B cell (primary cell): ENCODE measurements around the gene ASIC3. TPM values are rescaled to one million over a fixed set of nuclear protein-coding genes. Genes with fewer than 3 reads are reported as not detected.

Experiments used
- ATAC-seq: fragments of 200-7000 bp; cut with Tn5 transposase; one replicate; pipeline ENCODE4 v1.10.0; 2021; ENCODE audit warnings: low read depth, mild to moderate bottlenecking, moderate number of reproducible peaks, moderate library complexity
- CTCF ChIA-PET: fragments of 350-600 bp; sonication (Branson Sonifier 250); formaldehyde crosslinking; loops from one replicate; lab custom pipeline; 2021; ENCODE audit warnings: antibody characterized with exemption, inconsistent platforms; lab: Charles Lee
- POLR2A ChIA-PET: fragments of 350-600 bp; sonication (Branson Sonifier 250); formaldehyde crosslinking; loops from one replicate; lab custom pipeline; 2021; ENCODE audit warnings: antibody characterized with exemption; lab: Charles Lee
- DNase-seq: peaks from one replicate; pipeline ENCODE4 v3.0.0; 2013
- H2AFZ ChIP-seq: 2 replicates; pipeline ENCODE4 v1.6.1; 2012; ENCODE audit warnings: mild to moderate bottlenecking, low read depth, low read length; ENCODE audit not compliant: insufficient read depth, poor library complexity, severe bottlenecking
- H3K27ac ChIP-seq, 2 donors: 1 replicate in 1 of 2; 2 replicates in 1 of 2; pipeline ENCODE4 v1.5.1; 2012 to 2013; ENCODE audit warnings: low read length in 2 of 2, mild to moderate bottlenecking in 2 of 2, moderate library complexity in 1 of 2
- H3K27me3 ChIP-seq, 4 experiments: fragments of 200-600 bp in 1 of 4; sonication (generic) in 1 of 4; replicated peaks in 1 of 4; 1 replicate in 2 of 4; 2 replicates in 2 of 4; pipeline versions ENCODE4 v1.6.1 to v1.7.0; 2013 to 2016; ENCODE audit warnings: low read length in 3 of 4, mild to moderate bottlenecking in 2 of 4, mixed read lengths in 1 of 4, moderate library complexity in 1 of 4; ENCODE audit not compliant: insufficient read depth in 4 of 4, control insufficient read depth in 3 of 4; ENCODE audit errors: control extremely low read depth in 1 of 4
- H3K36me3 ChIP-seq, 2 experiments: replicated peaks in 1 of 2; 1 replicate in 1 of 2; 2 replicates in 1 of 2; pipeline versions ENCODE4 v1.6.1 to v1.7.1; 2013; ENCODE audit warnings: low read length in 1 of 2; ENCODE audit not compliant: insufficient read depth in 2 of 2, control insufficient read depth in 1 of 2; ENCODE audit errors: control extremely low read depth in 1 of 2, extremely low read depth in 1 of 2
- H3K4me1 ChIP-seq, 2 donors: fragments of 200-600 bp in 1 of 2; sonication (generic) in 1 of 2; 1 replicate in 1 of 2; 2 replicates in 1 of 2; pipeline versions ENCODE4 v1.5.1 to v1.6.1; 2013 to 2017; ENCODE audit warnings: low read length in 2 of 2; ENCODE audit not compliant: control insufficient read depth in 2 of 2, insufficient read depth in 2 of 2
- H3K4me2 ChIP-seq: replicated peaks from 2 replicates; pipeline ENCODE3; 2012; ENCODE audit warnings: mild to moderate bottlenecking, low read depth, low read length; ENCODE audit not compliant: poor library complexity, severe bottlenecking
- H3K4me3 ChIP-seq, 5 experiments: fragments of 200-600 bp in 1 of 5; sonication (generic) in 1 of 5; 1 replicate in 3 of 5; 2 replicates in 2 of 5; pipeline versions ENCODE4 v1.5.1 to v1.7.0; 2011 to 2016; ENCODE audit warnings: low read length in 4 of 5, mild to moderate bottlenecking in 4 of 5, low read depth in 2 of 5, control low read depth in 1 of 5, moderate library complexity in 1 of 5; ENCODE audit not compliant: insufficient read depth in 1 of 5; ENCODE audit errors: control extremely low read depth in 1 of 5, extremely low read depth in 1 of 5
- H3K79me2 ChIP-seq: fragments of 200-600 bp; sonication (generic); one replicate; pipeline ENCODE4 v1.6.0; 2016; ENCODE audit warnings: low read length; ENCODE audit not compliant: control insufficient read depth, insufficient read depth
- H3K9ac ChIP-seq: fragments of 200-600 bp; sonication (generic); 2 replicates; pipeline ENCODE4 v1.6.1; 2017; ENCODE audit warnings: mild to moderate bottlenecking, low read length, moderate library complexity
- H3K9me3 ChIP-seq, 3 donors: one replicate each; pipeline versions ENCODE4 v1.6.1 to v1.7.1; 2013; ENCODE audit warnings: low read length in 2 of 3; ENCODE audit not compliant: control insufficient read depth in 2 of 3, insufficient read depth in 1 of 3; ENCODE audit errors: control extremely low read depth in 1 of 3
- H4K20me1 ChIP-seq: 2 replicates; pipeline ENCODE4 v1.6.0; 2012; ENCODE audit warnings: mild to moderate bottlenecking, low read length; ENCODE audit not compliant: insufficient read depth, control insufficient read depth, poor library complexity, severe bottlenecking
- H3K27ac Mint-ChIP-seq: one replicate; pipeline ENCODE4 v1.8.0; 2021; ENCODE audit warnings: mixed read lengths
- H3K27me3 Mint-ChIP-seq: one replicate; pipeline ENCODE4 v1.8.0; 2021; ENCODE audit warnings: mixed read lengths
- H3K4me1 Mint-ChIP-seq: one replicate; pipeline ENCODE4 v1.8.0; 2021; ENCODE audit warnings: mixed read lengths
- H3K4me3 Mint-ChIP-seq: one replicate; pipeline ENCODE4 v1.8.0; 2021; ENCODE audit warnings: mixed read lengths
- H3K9me3 Mint-ChIP-seq: one replicate; pipeline ENCODE4 v1.8.0; 2022; ENCODE audit warnings: mixed read lengths; ENCODE audit not compliant: insufficient read depth
- CTCF ChIP-seq: fragments of 200-600 bp; IDR thresholded peaks from one replicate; pipeline ENCODE4 v1.8.0; 2022; ENCODE audit warnings: antibody characterized with exemption, mild to moderate bottlenecking
- EZH2 ChIP-seq: IDR thresholded peaks from 2 replicates; pipeline ENCODE4 v1.6.1; 2012; ENCODE audit warnings: borderline replicate concordance, low read depth, mild to moderate bottlenecking, moderate library complexity, low read length; ENCODE audit not compliant: insufficient read depth, poor library complexity, severe bottlenecking
- WGBS: methylation state at CpG from one replicate; pipeline ENCODE4 v1.1.5; 2013; ENCODE audit warnings: missing lambda C conversion rate; ENCODE audit not compliant: insufficient coverage; 5-methylcytosine and 5-hydroxymethylcytosine counted together
- intact Hi-C: fragments of 100-400 bp; cut with micrococcal nuclease; formaldehyde crosslinking; loops from one replicate; pipeline ENCODE4 v1.10.0; 2022
- polyA plus RNA-seq: library from polyadenylated mRNA; depleted of rRNA; stranded (reverse); fragments of >200 nt; gene quantifications from 2 replicates; pipeline ENCODE4 v1.2.3, GENCODE V29; 2012
- total RNA-seq, 2 donors: library from RNA; stranded (reverse); fragments of 120-200 nt in 1 of 2; gene quantifications; 1 replicate in 1 of 2; 2 replicates in 1 of 2; pipeline versions ENCODE4 v1.2.3 to v1.2.4, GENCODE V29; 2013 to 2022

The ASIC3 gene
- total and polyA plus RNA-seq, 2 donors (not counting 1 experiment from before 2014, with no cell fraction given), result 4.8 to 5.0 TPM

GRCh38 chr7:151024435-151025056 is 23.8 kb upstream of the ASIC3 start, which contains the start of gene ATG9B:
Gene ATG9B (minus strand): TSS chr7:151024494. CDS start chr7:151024423, 71 bp downstream.
- Mint-ChIP-seq H3K4me3 (no peak within 1 kb of the TSS), H3K27ac (no peak within 1 kb of the TSS), H3K4me1 (peaks cover 23% of the 10 kb centered on the region), H3K27me3 (peaks cover 29% of the 10 kb centered on the region), H3K9me3 (no peaks in the 10 kb centered on the region)
- Histone ChIP-seq H3K4me3 (no peak within 1 kb of the TSS), H3K27me3 (peaks cover 0 to 51% (median 24%) of the 10 kb centered on the region in 4 experiments), H3K4me2 (no peak within 1 kb of the TSS), H3K4me1 (peaks cover 15 to 17% of the 10 kb centered on the region in 2 donors), H3K36me3 (no peaks in the 10 kb centered on the region), H3K27ac (no peak within 1 kb of the TSS), H3K9ac (no peak within 1 kb of the TSS), H2AFZ (no peak within 1 kb of the TSS), H3K9me3 (no peaks in the 10 kb centered on the region), H3K79me2 (peaks cover 8% of the 10 kb centered on the region), H4K20me1 (no peaks in the 10 kb centered on the region)
- intact Hi-C loops, result loop anchor here (5.0 to 10.0 kb wide), 2 partner anchors 660 to 1252 kb away; partner anchors contain the start of genes REPIN1 and ZNF467
- WGBS, result 100% methylated on average over 1 of the region's 4 CpGs
- TF ChIP-seq EZH2 (no peak), CTCF (no peak)
- ChIA-PET POLR2A (no interaction called here), CTCF (interaction anchor here (1.2 kb wide), 1 partner anchor 16 kb away, joined by 3 read pairs; no protein-coding TSS in a partner anchor)
- ATAC-seq, result no peak
- no peak for DNase-seq
